HL-60 (cell line): ENCODE results near the gene SLC22A16.

ENCODE experiments used
- DNase-seq, 2 experiments: peaks; one replicate each; pipeline ENCODE4 v3.0.0-alpha.2; 2010 to 2020; ENCODE audit warnings: low read depth in 1 of 2, low spot score in 1 of 2
- H3K27ac ChIP-seq: fragments of 250-450 bp; sonication (Bioruptor Pico); replicated peaks from 2 replicates; pipeline ENCODE4 v1.5.1; 2020; ENCODE audit warnings: mild to moderate bottlenecking, moderate library complexity
- H3K27me3 ChIP-seq: fragments of 250-450 bp; sonication (Bioruptor Pico); 2 replicates; pipeline ENCODE4 v1.5.1; 2021; ENCODE audit warnings: mild to moderate bottlenecking, moderate library complexity; ENCODE audit not compliant: insufficient read depth, poor library complexity, severe bottlenecking
- H3K4me3 ChIP-seq: replicated peaks from 2 replicates; pipeline ENCODE4 v1.5.1; 2011; ENCODE audit warnings: mild to moderate bottlenecking, control low read depth, low read length; ENCODE audit not compliant: insufficient read depth
- CTCF ChIP-seq: IDR thresholded peaks from one replicate; pipeline ENCODE4 v1.5.1; 2011; ENCODE audit warnings: low read length, control low read depth, inconsistent platforms; ENCODE audit not compliant: insufficient read depth
- GABPA ChIP-seq: IDR thresholded peaks from 2 replicates; pipeline ENCODE4 v1.6.1; 2012; ENCODE audit warnings: low read depth
- POLR2AphosphoS5 ChIP-seq: IDR thresholded peaks from 2 replicates; pipeline ENCODE4 v1.6.1; 2012; ENCODE audit warnings: low read depth
- REST ChIP-seq: IDR thresholded peaks from 2 replicates; pipeline ENCODE4 v1.6.1; 2012; ENCODE audit warnings: low read depth; ENCODE audit not compliant: insufficient replicate concordance
- SPI1 ChIP-seq: IDR thresholded peaks from 2 replicates; pipeline ENCODE4 v1.6.1; 2012; ENCODE audit warnings: low read depth, mild to moderate bottlenecking, borderline replicate concordance

Gene SLC22A16

GRCh38 chr6:110447761-110448160 is 28.7 kb downstream of the SLC22A16 start:
- no peak for DNase-seq
- Histone ChIP-seq H3K27ac (no peak overlapping the region), H3K4me3 (no peak overlapping the region), H3K27me3 (no peaks in the 10 kb centered on the region)
- TF ChIP-seq POLR2AphosphoS5 (no peak), GABPA (no peak), SPI1 (peak; percentile 60; the same call in 1 of the 2 replicates), REST (no peak), CTCF (no peak)

- H3K27ac ChIP-seq = no peak overlapping the region
- DNase-seq = no peak
- no peaks in the 10 kb centered on the region for H3K27me3 ChIP-seq
- H3K4me3 ChIP-seq = no peak overlapping the region
- TF ChIP-seq POLR2AphosphoS5 = no peak
- TF ChIP-seq GABPA = no peak
- no peak for TF ChIP-seq CTCF
- no peak for TF ChIP-seq REST
- TF ChIP-seq SPI1 = no peak
Observed at GRCh38 chr6:110446405-110446804, 30.0 kb downstream of the SLC22A16 start.

- TF ChIP-seq REST (no peak), POLR2AphosphoS5 (no peak), SPI1 (no peak), CTCF (no peak), GABPA (no peak)
- no peak overlapping the region for H3K27ac ChIP-seq
- H3K27me3 ChIP-seq = no peaks in the 10 kb centered on the region
- H3K4me3 ChIP-seq = no peak overlapping the region
- no peak for DNase-seq
Observed at GRCh38 chr6:110440026-110440425, 36.4 kb downstream of the SLC22A16 start.
